G401 (cell line): ENCODE data around the gene AKR1C4. TPM values are rescaled to one million over a fixed set of nuclear protein-coding genes. Genes with fewer than 3 reads are reported as not detected.
"Not testable (repeated sequence)": the region's sequence is repeated elsewhere in the genome, so short reads cannot be mapped to it uniquely, and the experiment has no call there.

Source experiments
- DNase-seq: peaks from one replicate; pipeline ENCODE4 v3.0.0-alpha.2; 2015; ENCODE audit warnings: low spot score
- in situ Hi-C: cut with HindIII; loops from 2 replicates; pipeline ENCODE4 v1.10.0; 2016; ENCODE audit warnings: low sequenced_read_pairs, mixed read lengths
- total RNA-seq: library from RNA; depleted of rRNA; stranded (reverse); fragments of >200 nt; shearing (Covaris generic); gene quantifications from 2 replicates; pipeline ENCODE4 v1.2.3, GENCODE V29; 2014

The AKR1C4 gene
- total RNA-seq, 1 experiment from 2014 or later, result not detected

GRCh38 chr10:5195727-5196374 is 786 bp upstream of the AKR1C4 start:
- in situ Hi-C loops, result no loop called here
- no peak for DNase-seq

- in situ Hi-C loops, result no loop called here
- no peak for DNase-seq
These were observed 1.7 kb downstream of the AKR1C4 start for GRCh38 chr10:5198386-5198785.

- no peak for DNase-seq
- in situ Hi-C loops, result no loop called here
These were observed 2.8 kb downstream of the AKR1C4 start for GRCh38 chr10:5199398-5199797.

- DNase-seq, result no peak
- in situ Hi-C loops, result no loop called here
These were observed 10.2 kb downstream of the AKR1C4 start for GRCh38 chr10:5206799-5207198.

GRCh38 chr10:5209776-5210175 is 13.1 kb downstream of the AKR1C4 start:
- in situ Hi-C loops, DNase-seq: not testable (repeated sequence)

- in situ Hi-C loops, DNase-seq: not testable (repeated sequence)
These were observed 13.6 kb downstream of the AKR1C4 start for GRCh38 chr10:5210261-5210660.

- DNase-seq, result no peak
- in situ Hi-C loops, result no loop called here
These were observed 15.3 kb downstream of the AKR1C4 start for GRCh38 chr10:5211696-5212536.

- no peak for DNase-seq
- in situ Hi-C loops, result no loop called here
These were observed 20.2 kb downstream of the AKR1C4 start for GRCh38 chr10:5216801-5217200.

- DNase-seq, result no peak
- in situ Hi-C loops, result no loop called here
These were observed 22.6 kb downstream of the AKR1C4 start for GRCh38 chr10:5219262-5219661.

- in situ Hi-C loops, result not testable (repeated sequence)
These were observed 26.3 kb downstream of the AKR1C4 start for GRCh38 chr10:5222942-5223341.

GRCh38 chr10:5229019-5229418 is 32.4 kb downstream of the AKR1C4 start:
- in situ Hi-C loops, result no loop called here
- no peak for DNase-seq

More at GRCh38 chr10:5222942-5223341, 26.3 kb downstream of the AKR1C4 start:
- not testable (repeated sequence) for DNase-seq

GRCh38 chr10:5233324-5233723 is 36.7 kb downstream of the AKR1C4 start:
- no peak for DNase-seq

GRCh38 chr10:5234106-5234860 is 37.6 kb downstream of the AKR1C4 start:
- DNase-seq, result no peak
- in situ Hi-C loops, result no loop called here

More at GRCh38 chr10:5233324-5233723, 36.7 kb downstream of the AKR1C4 start:
- in situ Hi-C loops, result no loop called here

- DNase-seq, in situ Hi-C loops: not testable (repeated sequence)
These were observed 40.9 kb downstream of the AKR1C4 start for GRCh38 chr10:5237541-5237940.

GRCh38 chr10:5242585-5242984 is 45.9 kb downstream of the AKR1C4 start:
- no peak for DNase-seq
- in situ Hi-C loops, result no loop called here

- in situ Hi-C loops, result no loop called here
These were observed 46.9 kb downstream of the AKR1C4 start for GRCh38 chr10:5243521-5243987.

GRCh38 chr10:5252177-5253037 is 55.8 kb downstream of the AKR1C4 start:
- in situ Hi-C loops, result no loop called here
- DNase-seq, result no peak

More at GRCh38 chr10:5243521-5243987, 46.9 kb downstream of the AKR1C4 start:
- DNase-seq, result no peak

- DNase-seq, result no peak
- in situ Hi-C loops, result no loop called here
These were observed 57.9 kb downstream of the AKR1C4 start for GRCh38 chr10:5254488-5254887.

- DNase-seq, in situ Hi-C loops: not testable (repeated sequence)
These were observed 61.1 kb downstream of the AKR1C4 start for GRCh38 chr10:5257768-5258167.
